Activated CD4-positive, alpha-beta memory T cell treated with anti-CD3 and anti-CD28 coated beads for 36 hours (primary cell): ENCODE measurements around the gene CORO7. TPM values are rescaled to one million over a fixed set of nuclear protein-coding genes. Genes with fewer than 3 reads are reported as not detected.

Source experiments
- CTCF ChIA-PET: fragments of 350-600 bp; sonication (Branson Sonifier 250); formaldehyde crosslinking; loops from one replicate; lab custom pipeline; 2021; ENCODE audit warnings: antibody characterized with exemption, inconsistent platforms; lab: Charles Lee
- POLR2A ChIA-PET: fragments of 350-600 bp; sonication (Branson Sonifier 250); formaldehyde crosslinking; loops from one replicate; lab custom pipeline; 2021; ENCODE audit warnings: antibody characterized with exemption; lab: Charles Lee
- DNase-seq: peaks from one replicate; pipeline ENCODE4 v3.0.0-alpha.2; 2020
- H3K27ac Mint-ChIP-seq: one replicate; pipeline ENCODE4 v1.8.0; 2021; ENCODE audit warnings: mixed read lengths
- H3K27me3 Mint-ChIP-seq: one replicate; pipeline ENCODE4 v1.8.0; 2021; ENCODE audit warnings: mixed read lengths
- H3K36me3 Mint-ChIP-seq: one replicate; pipeline ENCODE4 v1.8.0; 2021; ENCODE audit warnings: mixed read lengths
- H3K4me1 Mint-ChIP-seq: one replicate; pipeline ENCODE4 v1.8.0; 2021; ENCODE audit warnings: low read depth, mixed read lengths
- H3K4me3 Mint-ChIP-seq: one replicate; pipeline ENCODE4 v1.8.0; 2021; ENCODE audit warnings: mild to moderate bottlenecking, mixed read lengths
- H3K9me3 Mint-ChIP-seq: one replicate; pipeline ENCODE4 v1.8.0; 2021; ENCODE audit warnings: mixed read lengths
- intact Hi-C: fragments of 100-400 bp; cut with micrococcal nuclease; formaldehyde crosslinking; loops from one replicate; pipeline ENCODE4 v1.15.1; 2023
- total RNA-seq, 2 experiments: library from RNA; stranded (reverse); gene quantifications; one replicate each; pipeline ENCODE4 v1.2.3, GENCODE V29; 2021

CORO7 gene
- total RNA-seq, 2 experiments from 2014 or later, result 90.4 to 101 TPM

GRCh38 chr16:4316108-4316863 lies 100.1 kb downstream of the CORO7 start:
- Mint-ChIP-seq H3K36me3 (no peaks in the 10 kb centered on the region), H3K27me3 (peaks cover 13% of the 10 kb centered on the region), H3K9me3 (no peaks in the 10 kb centered on the region), H3K4me1 (peaks cover 12% of the 10 kb centered on the region), H3K4me3 (no peak overlapping the region), H3K27ac (no peak overlapping the region)
- no peak for DNase-seq
- intact Hi-C loops, result no loop called here
- ChIA-PET CTCF (no interaction called here), POLR2A (no interaction called here)

DNA sequence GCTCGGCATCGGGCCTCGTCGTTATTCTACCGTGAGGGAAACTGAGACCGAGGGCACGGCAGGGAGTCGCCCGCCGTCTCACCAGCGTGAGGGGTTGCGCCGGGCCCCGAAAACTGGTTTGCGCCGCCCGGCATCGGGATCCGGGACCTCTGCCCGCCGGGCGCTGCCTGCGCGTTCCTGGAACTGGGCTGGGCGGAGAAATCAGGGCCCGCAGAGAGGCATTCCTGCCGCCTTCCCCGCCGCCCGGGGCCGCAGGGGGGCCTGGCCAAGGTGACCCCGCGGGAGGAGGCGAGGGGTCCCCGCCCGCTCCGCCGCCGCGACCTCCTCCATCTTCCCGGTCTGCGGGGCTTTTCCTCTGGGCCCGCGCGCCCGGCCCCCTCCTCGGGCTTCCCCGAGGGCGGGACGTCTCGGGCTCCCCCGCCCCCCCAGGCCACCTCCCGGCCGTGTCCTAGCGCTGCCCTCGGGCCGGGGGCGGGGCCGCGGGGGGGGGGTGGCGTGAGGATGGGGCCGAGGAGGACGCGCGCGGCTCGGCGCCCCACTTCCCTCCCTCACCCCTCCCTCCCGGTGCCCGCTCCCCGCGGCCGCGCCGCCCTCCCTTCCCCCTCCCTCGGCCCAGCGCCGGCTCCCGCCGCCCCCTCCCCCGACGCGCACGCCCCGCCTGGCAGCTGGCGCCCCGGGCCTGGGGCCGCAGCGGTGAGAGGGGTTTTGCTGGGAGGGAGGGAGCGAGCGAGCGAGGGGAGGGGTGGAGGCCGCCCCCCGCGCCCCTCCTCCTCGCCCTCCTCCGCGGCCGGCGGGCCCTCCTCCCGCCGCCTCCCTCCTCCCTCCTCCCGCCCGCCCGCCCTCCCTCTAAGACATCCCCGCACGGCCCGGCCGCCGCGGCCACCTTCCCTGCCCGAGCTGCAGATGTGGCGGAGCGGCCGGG lies 100.9 kb downstream of the CORO7 start, which contains the start of gene GLIS2:
Gene GLIS2 (plus strand): TSS at position 882 of the 922 bp plus-strand sequence. CDS start 16,214 bp downstream, outside the sequence.
- ChIA-PET POLR2A (interaction anchor here (0.9 kb wide), 1 partner anchor 42 kb away, joined by 3 read pairs; the partner anchor contains the start of gene TFAP4), CTCF (interaction anchor here (1.2 to 1.5 kb wide), 3 partner anchors 12 to 27 kb away, joined by 3 to 4 read pairs (median 4); no protein-coding TSS in a partner anchor)
- peak; percentile 39 for DNase-seq
- Mint-ChIP-seq H3K9me3 (no peaks in the 10 kb centered on the region), H3K27me3 (peaks cover 13% of the 10 kb centered on the region), H3K36me3 (no peaks in the 10 kb centered on the region), H3K4me1 (peaks cover 12% of the 10 kb centered on the region), H3K4me3 (peak within 1 kb of the TSS; percentile 71), H3K27ac (no peak within 1 kb of the TSS)
- intact Hi-C loops, result no loop called here

- peaks cover 13% of the 10 kb centered on the region for H3K27me3 Mint-ChIP-seq
- ChIA-PET POLR2A (interaction anchor here (0.9 kb wide), 1 partner anchor 41 kb away, joined by 3 read pairs; the partner anchor contains the start of gene TFAP4), CTCF (interaction anchor here (1.2 to 1.5 kb wide), 3 partner anchors 13 to 26 kb away, joined by 3 to 4 read pairs (median 4); no protein-coding TSS in a partner anchor)
- DNase-seq, result peak; percentile 46
- intact Hi-C loops, result no loop called here
- H3K36me3 Mint-ChIP-seq, result no peaks in the 10 kb centered on the region
- H3K9me3 Mint-ChIP-seq, result no peaks in the 10 kb centered on the region
- H3K4me3 Mint-ChIP-seq, result peak overlapping the region; percentile 71
- H3K27ac Mint-ChIP-seq, result no peak overlapping the region
- H3K4me1 Mint-ChIP-seq, result peaks cover 12% of the 10 kb centered on the region
Measured at GRCh38 chr16:4314532-4315185, 101.7 kb downstream of the CORO7 start.

DNA sequence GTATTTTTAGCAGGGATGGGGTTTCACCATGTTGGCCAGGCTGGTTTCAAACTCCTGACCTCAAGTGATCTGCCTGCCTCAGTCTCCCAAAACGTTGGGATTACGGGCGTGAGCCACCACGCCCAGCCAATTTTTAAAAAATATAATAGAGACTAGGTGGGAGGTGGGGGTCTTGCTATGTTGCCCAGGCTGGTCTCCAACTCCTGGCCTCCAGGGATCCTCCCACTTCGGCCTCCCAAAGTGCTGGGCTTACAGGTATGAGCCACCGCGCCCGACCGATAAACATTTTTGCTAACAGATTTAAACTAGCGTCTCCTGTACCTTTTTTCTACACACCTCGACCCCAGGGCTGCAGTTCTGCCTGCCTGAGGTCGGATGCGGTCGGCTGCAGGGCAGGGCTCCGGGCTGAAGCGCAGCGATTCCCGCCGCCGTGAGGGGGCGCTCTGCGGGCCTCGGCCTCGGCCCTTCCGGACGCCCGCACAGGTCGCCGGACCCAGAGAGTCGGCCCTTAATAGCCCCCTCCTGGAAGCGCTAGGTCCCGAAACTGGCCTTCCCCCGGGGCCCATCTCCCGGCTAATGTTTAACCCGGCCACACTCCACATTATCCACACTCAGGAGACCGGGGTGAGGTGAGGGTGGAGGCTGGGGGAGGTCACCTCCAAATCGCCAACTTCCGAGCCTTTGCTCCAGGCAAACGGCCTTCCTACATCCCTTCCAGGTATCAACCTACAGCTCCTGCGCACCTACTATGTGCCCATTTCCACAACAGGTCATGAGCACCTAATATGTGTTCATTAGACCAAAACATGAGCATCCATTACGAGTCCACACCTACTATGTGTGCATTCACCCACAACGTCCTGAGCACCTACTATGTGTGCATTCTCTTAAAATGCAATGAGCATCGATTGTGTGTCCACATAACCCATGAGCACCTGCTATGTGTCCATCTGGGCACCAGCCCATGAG lies 102.5 kb downstream of the CORO7 start:
- ChIA-PET CTCF (interaction anchor here (1.2 to 1.5 kb wide), 3 partner anchors 14 to 25 kb away, joined by 3 to 4 read pairs (median 4); no protein-coding TSS in a partner anchor), POLR2A (no interaction called here)
- DNase-seq, result peak; percentile 45
- Mint-ChIP-seq H3K9me3 (no peaks in the 10 kb centered on the region), H3K27ac (no peak overlapping the region), H3K4me3 (no peak overlapping the region), H3K27me3 (peaks cover 13% of the 10 kb centered on the region), H3K36me3 (no peaks in the 10 kb centered on the region), H3K4me1 (peaks cover 13% of the 10 kb centered on the region)
- intact Hi-C loops, result no loop called here

- H3K27ac Mint-ChIP-seq, result no peak overlapping the region
- peaks cover 9% of the 10 kb centered on the region for H3K36me3 Mint-ChIP-seq
- intact Hi-C loops, result loop anchor here (5.0 kb wide), 1 partner anchor 107 kb away; the partner anchor contains the start of gene CORO7
- H3K4me3 Mint-ChIP-seq, result no peak overlapping the region
- peaks cover 36% of the 10 kb centered on the region for H3K4me1 Mint-ChIP-seq
- no peaks in the 10 kb centered on the region for H3K9me3 Mint-ChIP-seq
- CTCF ChIA-PET, result interaction anchor here (0.7 to 4.2 kb wide), 15 partner anchors 9 to 93 kb away, joined by 3 to 19 read pairs (median 3); partner anchors contain the start of gene TFAP4
- peaks cover 11% of the 10 kb centered on the region for H3K27me3 Mint-ChIP-seq
- POLR2A ChIA-PET, result no interaction called here
- DNase-seq, result peak; percentile 76
Measured at GRCh38 chr16:4309833-4310266, 106.5 kb downstream of the CORO7 start.

DNA sequence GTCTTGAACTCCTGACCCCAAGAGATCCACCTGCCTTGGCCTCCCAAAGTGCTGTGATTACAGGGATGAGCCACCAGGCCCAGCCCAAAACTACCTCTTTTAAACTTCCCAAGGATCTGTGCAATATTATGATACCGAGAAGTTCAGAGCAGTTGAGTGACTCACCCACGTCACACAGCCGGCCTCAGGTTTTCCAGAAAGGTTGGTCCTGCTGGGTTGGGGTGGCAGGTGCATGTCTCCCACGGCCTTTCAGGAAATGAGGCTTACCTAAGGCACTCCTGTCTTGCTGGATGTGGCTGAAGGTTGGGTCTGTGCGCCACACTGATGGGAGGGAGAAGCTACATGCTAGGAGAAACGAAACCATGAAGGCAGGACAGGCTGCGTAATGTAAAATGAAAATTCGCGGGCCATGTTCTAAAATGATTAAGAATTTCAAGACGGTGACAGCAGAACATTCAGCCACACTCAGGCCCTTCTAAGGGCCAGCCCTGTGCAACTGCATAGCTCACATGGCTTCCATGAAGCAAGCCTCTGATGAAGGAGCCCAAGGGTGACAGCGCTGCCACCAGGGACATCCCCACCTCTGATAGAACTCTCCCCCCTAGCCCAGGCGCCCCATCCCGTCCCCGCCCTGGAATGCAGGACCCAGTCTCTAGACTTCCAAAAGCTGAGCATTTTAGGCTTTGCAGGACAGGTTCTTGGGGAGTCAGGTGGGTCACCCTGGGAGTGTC lies 107.1 kb downstream of the CORO7 start:
- POLR2A ChIA-PET, result no interaction called here
- DNase-seq, result peak; percentile 25

DNA sequence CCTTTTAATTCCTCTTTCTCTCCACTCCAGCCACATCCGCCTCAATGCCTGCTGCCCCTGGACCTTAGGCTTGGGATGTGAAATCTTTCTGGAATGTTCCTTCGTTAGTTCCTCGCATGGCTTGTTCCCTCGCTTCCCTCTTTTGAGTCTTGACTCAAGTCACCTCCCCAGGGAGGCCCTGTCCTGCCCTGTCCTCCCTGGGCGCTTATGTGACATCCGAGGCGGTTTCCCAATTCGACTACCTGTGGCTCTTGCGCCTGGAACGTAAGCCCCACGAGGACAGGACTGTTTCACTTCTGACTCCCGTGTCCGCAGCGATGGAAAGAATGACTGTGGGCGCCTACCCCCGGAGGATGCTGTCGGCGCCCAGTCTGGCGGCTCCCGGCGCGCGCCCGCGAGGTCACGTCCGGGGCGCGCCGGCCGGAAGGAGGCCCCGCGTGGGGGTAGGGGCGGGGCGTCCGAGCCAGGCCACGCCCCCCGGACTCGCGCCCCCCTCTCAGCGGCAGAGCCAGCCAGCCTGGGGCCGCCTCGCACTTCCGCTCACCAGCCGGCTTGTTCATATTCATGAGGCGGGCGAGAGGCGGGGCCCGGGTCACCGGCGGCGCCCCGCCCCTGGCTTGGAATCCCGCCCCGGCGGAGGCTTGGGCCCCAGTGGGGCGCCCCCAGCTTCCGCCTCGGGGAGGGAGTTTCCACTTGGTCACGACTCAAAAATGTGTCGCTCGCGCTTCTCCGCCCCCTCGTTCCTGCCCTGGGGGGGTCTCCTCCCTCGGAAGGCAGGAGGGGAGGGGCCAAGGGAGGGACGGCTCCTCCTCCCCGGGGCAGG lies 109.0 kb downstream of the CORO7 start:
- Mint-ChIP-seq H3K27ac (peak overlapping the region; percentile 90), H3K27me3 (no peaks in the 10 kb centered on the region), H3K4me1 (peaks cover 33% of the 10 kb centered on the region), H3K9me3 (no peaks in the 10 kb centered on the region), H3K4me3 (peak overlapping the region; percentile 90), H3K36me3 (peaks cover 9% of the 10 kb centered on the region)
- intact Hi-C loops, result loop anchor here (1.0 to 5.0 kb wide), 5 partner anchors 36 to 125 kb away; partner anchors contain the start of genes CORO7 and PAM16
- ChIA-PET POLR2A (interaction anchor here (0.9 to 1.5 kb wide), 3 partner anchors 10 to 54 kb away, joined by 3 to 5 read pairs (median 3); no protein-coding TSS in a partner anchor), CTCF (interaction anchor here (0.9 to 5.0 kb wide), 4 partner anchors 10 to 54 kb away, joined by 3 to 33 read pairs (median 4); no protein-coding TSS in a partner anchor)
- peak; percentile 97 for DNase-seq

More for the DNA sequence above, 107.1 kb downstream of the CORO7 start:
- H3K4me1 Mint-ChIP-seq, result peaks cover 32% of the 10 kb centered on the region
- CTCF ChIA-PET, result interaction anchor here (0.7 to 4.2 kb wide), 15 partner anchors 8 to 169 kb away, joined by 3 to 19 read pairs (median 3); partner anchors contain the start of gene TFAP4
- peaks cover 9% of the 10 kb centered on the region for H3K36me3 Mint-ChIP-seq
- peak overlapping the region; percentile 49 for H3K27ac Mint-ChIP-seq
- H3K9me3 Mint-ChIP-seq, result no peaks in the 10 kb centered on the region
- intact Hi-C loops, result loop anchor here (5.0 kb wide), 1 partner anchor 108 kb away; the partner anchor contains the start of gene CORO7
- peaks cover 5% of the 10 kb centered on the region for H3K27me3 Mint-ChIP-seq
- H3K4me3 Mint-ChIP-seq, result no peak overlapping the region

DNA sequence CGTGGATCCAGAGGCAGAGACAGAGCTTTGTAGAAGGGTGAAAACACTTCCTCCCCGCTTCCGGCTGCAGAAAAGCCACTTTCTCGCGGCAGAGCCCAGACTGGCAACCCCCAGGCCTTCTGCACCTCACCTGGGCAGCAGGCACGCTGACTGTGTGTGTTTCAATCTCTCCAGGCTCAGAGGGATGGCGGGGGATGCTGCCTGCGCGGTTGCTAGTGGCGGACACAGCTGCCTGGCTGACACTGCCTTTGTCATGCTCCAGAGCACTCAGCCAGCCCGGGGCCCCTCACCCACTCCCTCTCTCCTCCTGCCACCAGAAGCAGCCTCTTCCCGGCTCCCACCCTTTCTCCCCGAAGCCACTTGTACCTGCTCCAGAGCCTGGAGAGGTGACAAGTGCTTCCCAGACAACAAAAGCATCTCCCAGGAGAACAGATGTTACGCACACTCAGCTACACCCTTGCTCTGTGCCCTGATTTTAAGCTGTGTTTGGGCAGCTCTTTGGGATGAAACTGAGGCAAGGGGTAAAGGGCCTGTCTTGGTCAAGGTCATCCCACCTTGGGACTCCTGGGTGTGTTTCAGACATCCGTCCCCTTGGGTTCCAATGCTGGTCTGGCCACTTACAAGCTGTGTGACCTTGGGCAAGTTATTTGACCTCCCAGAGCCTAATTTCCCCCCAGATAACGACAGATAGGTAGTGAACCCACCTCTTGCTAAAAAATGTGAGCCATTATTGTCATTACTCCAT lies 109.8 kb downstream of the CORO7 start:
- peak; percentile 70 for DNase-seq
- Mint-ChIP-seq H3K36me3 (peaks cover 9% of the 10 kb centered on the region), H3K9me3 (no peaks in the 10 kb centered on the region), H3K27me3 (no peaks in the 10 kb centered on the region), H3K4me1 (peaks cover 33% of the 10 kb centered on the region), H3K4me3 (peak overlapping the region; percentile 90), H3K27ac (peak overlapping the region; percentile 90)
- ChIA-PET POLR2A (interaction anchor here (1.2 kb wide), 1 partner anchor 35 kb away, joined by 3 read pairs; no protein-coding TSS in a partner anchor), CTCF (interaction anchor here (1.2 to 5.0 kb wide), 3 partner anchors 18 to 53 kb away, joined by 3 to 33 read pairs (median 6); no protein-coding TSS in a partner anchor)
- intact Hi-C loops, result loop anchor here (1.0 to 5.0 kb wide), 5 partner anchors 35 to 124 kb away; partner anchors contain the start of genes CORO7 and PAM16
